SU-DHL-6 (cell line): ENCODE results near the gene ANXA6.

Experiments
- H2AFZ ChIP-seq: fragments of 200-600 bp; sonication (generic); 2 replicates; pipeline ENCODE4 v1.6.1; 2014; ENCODE audit warnings: low read depth, mild to moderate bottlenecking, moderate library complexity, mixed read lengths, antibody characterized with exemption, low read length; ENCODE audit not compliant: severe bottlenecking
- H3F3A ChIP-seq: fragments of 200-600 bp; shearing (Covaris generic); 2 replicates; pipeline ENCODE4 v1.6.0; 2016; ENCODE audit warnings: antibody characterized with exemption, mild to moderate bottlenecking; ENCODE audit not compliant: insufficient read depth
- H3K27ac ChIP-seq: fragments of 200-600 bp; sonication (generic); 2 replicates; pipeline ENCODE4 v1.5.1; 2016; ENCODE audit warnings: low read depth, mild to moderate bottlenecking, low read length, moderate library complexity, mixed read lengths
- H3K27me3 ChIP-seq: fragments of 200-600 bp; sonication (generic), shearing (Covaris generic); 2 replicates; pipeline ENCODE4 v1.6.0; 2014; ENCODE audit warnings: mild to moderate bottlenecking, low read length
- H3K36me3 ChIP-seq: fragments of 200-600 bp; sonication (generic); 2 replicates; pipeline ENCODE4 v1.6.1; 2014; ENCODE audit warnings: mild to moderate bottlenecking, low read length, mixed read lengths
- H3K4me2 ChIP-seq: fragments of 300-600, 200-600 bp; shearing (Covaris generic), sonication (generic); 2 replicates; pipeline ENCODE4 v1.6.0; 2014; ENCODE audit warnings: low read length, low read depth, mild to moderate bottlenecking; ENCODE audit not compliant: poor library complexity, severe bottlenecking
- H3K4me3 ChIP-seq: fragments of 200-600 bp; sonication (generic); 2 replicates; pipeline ENCODE4 v1.5.1; 2014; ENCODE audit warnings: antibody characterized with exemption, low read length, mild to moderate bottlenecking, mixed read lengths; ENCODE audit not compliant: insufficient read depth, poor library complexity, severe bottlenecking
- H3K79me2 ChIP-seq: fragments of 200-600 bp; sonication (generic); 2 replicates; pipeline ENCODE4 v1.6.1; 2014; ENCODE audit warnings: mild to moderate bottlenecking, low read length, moderate library complexity; ENCODE audit not compliant: insufficient read depth
- H3K9ac ChIP-seq: fragments of 200-600 bp; sonication (generic); 2 replicates; pipeline ENCODE4 v1.7.0; 2014; ENCODE audit warnings: mild to moderate bottlenecking, low read length
- H3K9me2 ChIP-seq: fragments of 200-600 bp; sonication (generic); replicated peaks from 2 replicates; pipeline ENCODE4 v1.6.1; 2014; ENCODE audit warnings: low read length; ENCODE audit not compliant: insufficient read depth
- H3K9me3 ChIP-seq: fragments of 200-600 bp; sonication (generic); 2 replicates; pipeline ENCODE4 v1.6.1; 2014; ENCODE audit warnings: low read length, mixed read lengths; ENCODE audit not compliant: insufficient read depth
- H4K20me1 ChIP-seq: fragments of 200-600 bp; sonication (generic); 2 replicates; pipeline ENCODE4 v1.6.1; 2014; ENCODE audit warnings: low read depth, mild to moderate bottlenecking, antibody characterized with exemption, low read length, moderate library complexity, mixed read lengths
- EZH2phosphoT487 ChIP-seq: fragments of 200-600 bp; sonication (generic), shearing (Covaris generic); conservative IDR thresholded peaks from 2 replicates; pipeline ENCODE4 v1.6.1; 2018; ENCODE audit warnings: mild to moderate bottlenecking, antibody characterized with exemption, low read length, moderate library complexity, mixed read lengths
- TF ChIP-seq, protein P1 (sequence below): fragments of 200-600 bp; sonication (generic); IDR thresholded peaks from one replicate; pipeline ENCODE4 v1.5.1; 2017; ENCODE audit warnings: antibody characterized with exemption, mild to moderate bottlenecking, low read length, moderate library complexity; ENCODE audit not compliant: insufficient read depth, poor library complexity, severe bottlenecking

Gene ANXA6

DNA sequence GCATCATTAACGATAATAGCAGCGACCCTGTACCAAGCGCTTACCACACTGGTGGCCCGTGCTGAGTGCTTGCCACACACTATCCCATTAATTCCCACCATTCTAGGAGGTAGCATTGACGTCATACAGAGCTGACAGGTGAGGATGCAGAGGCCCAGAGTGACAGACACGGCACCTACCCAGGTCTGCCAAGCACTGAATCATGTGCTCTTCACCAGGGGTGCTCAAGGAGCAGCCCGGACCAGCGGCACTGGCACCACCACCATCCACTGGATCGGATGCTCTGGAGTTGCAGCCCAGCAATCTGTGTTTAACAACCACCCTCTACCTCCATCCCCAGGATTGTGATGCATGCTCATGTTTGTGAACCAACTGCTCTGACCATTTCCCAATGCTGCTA lies 80.2 kb downstream of the ANXA6 start:
- Histone ChIP-seq H3K9me2 (no peaks in the 10 kb centered on the region), H3K9ac (no peak overlapping the region), H3K27ac (no peak overlapping the region), H3K4me3 (no peak overlapping the region), H3K27me3 (no peaks in the 10 kb centered on the region), H2AFZ (no peak overlapping the region), H3K9me3 (no peaks in the 10 kb centered on the region), H3K79me2 (peaks cover 94% of the 10 kb centered on the region), H4K20me1 (no peaks in the 10 kb centered on the region), H3K4me2 (no peak overlapping the region), H3K36me3 (peaks cover 10% of the 10 kb centered on the region; the same call in 1 of the 2 replicates), H3F3A (peaks cover 12% of the 10 kb centered on the region; the same call in 1 of the 2 replicates)
- no peak for TF ChIP-seq EZH2phosphoT487
- TF ChIP-seq, protein P1, sequence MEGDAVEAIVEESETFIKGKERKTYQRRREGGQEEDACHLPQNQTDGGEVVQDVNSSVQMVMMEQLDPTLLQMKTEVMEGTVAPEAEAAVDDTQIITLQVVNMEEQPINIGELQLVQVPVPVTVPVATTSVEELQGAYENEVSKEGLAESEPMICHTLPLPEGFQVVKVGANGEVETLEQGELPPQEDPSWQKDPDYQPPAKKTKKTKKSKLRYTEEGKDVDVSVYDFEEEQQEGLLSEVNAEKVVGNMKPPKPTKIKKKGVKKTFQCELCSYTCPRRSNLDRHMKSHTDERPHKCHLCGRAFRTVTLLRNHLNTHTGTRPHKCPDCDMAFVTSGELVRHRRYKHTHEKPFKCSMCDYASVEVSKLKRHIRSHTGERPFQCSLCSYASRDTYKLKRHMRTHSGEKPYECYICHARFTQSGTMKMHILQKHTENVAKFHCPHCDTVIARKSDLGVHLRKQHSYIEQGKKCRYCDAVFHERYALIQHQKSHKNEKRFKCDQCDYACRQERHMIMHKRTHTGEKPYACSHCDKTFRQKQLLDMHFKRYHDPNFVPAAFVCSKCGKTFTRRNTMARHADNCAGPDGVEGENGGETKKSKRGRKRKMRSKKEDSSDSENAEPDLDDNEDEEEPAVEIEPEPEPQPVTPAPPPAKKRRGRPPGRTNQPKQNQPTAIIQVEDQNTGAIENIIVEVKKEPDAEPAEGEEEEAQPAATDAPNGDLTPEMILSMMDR: no peak

DNA sequence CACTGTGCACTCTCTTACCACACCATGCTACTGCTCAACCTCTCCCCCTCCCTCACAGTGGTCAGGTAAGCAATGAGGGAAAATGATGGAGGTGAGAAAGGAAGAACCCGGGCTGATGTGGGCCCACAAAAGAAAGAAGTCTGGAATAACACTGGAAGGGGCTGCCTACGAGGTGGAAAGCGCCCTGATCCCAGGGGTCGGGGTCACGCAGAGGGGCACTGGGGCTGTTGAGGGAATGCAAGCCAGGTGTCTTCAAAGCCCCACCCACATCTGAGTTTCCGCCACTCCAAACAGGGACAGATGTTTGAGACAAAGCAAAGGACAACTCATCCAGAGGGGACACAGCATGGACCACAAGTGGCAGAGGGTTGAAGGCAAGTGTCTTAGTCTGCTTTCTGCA lies 81.0 kb downstream of the ANXA6 start:
- no peaks in the 10 kb centered on the region for H3K27me3 ChIP-seq
- no peaks in the 10 kb centered on the region for H4K20me1 ChIP-seq
- no peak overlapping the region for H3K4me2 ChIP-seq
- peaks cover 94% of the 10 kb centered on the region for H3K79me2 ChIP-seq
- peaks cover 4% of the 10 kb centered on the region; the same call in 1 of the 2 replicates for H3F3A ChIP-seq
- H2AFZ ChIP-seq: no peak overlapping the region
- no peaks in the 10 kb centered on the region for H3K9me3 ChIP-seq
- H3K9me2 ChIP-seq: no peaks in the 10 kb centered on the region
- no peak overlapping the region for H3K9ac ChIP-seq
- no peak overlapping the region for H3K4me3 ChIP-seq
- peaks cover 10% of the 10 kb centered on the region; the same call in 1 of the 2 replicates for H3K36me3 ChIP-seq
- no peak overlapping the region for H3K27ac ChIP-seq
- no peak for TF ChIP-seq EZH2phosphoT487
- TF ChIP-seq, protein P1: no peak

- H3K36me3 ChIP-seq: peaks cover 10% of the 10 kb centered on the region; the same call in 1 of the 2 replicates
- H3K4me3 ChIP-seq: no peak overlapping the region
- peaks cover 96% of the 10 kb centered on the region for H3K79me2 ChIP-seq
- no peak overlapping the region for H2AFZ ChIP-seq
- no peak overlapping the region for H3K4me2 ChIP-seq
- no peaks in the 10 kb centered on the region for H3K9me2 ChIP-seq
- H3K27ac ChIP-seq: no peak overlapping the region
- no peaks in the 10 kb centered on the region for H3K9me3 ChIP-seq
- H3K27me3 ChIP-seq: no peaks in the 10 kb centered on the region
- 0 out of 2 replicates have a peak, but pooled peaks cover under 1% of the 10 kb centered on the region for H3F3A ChIP-seq
- no peak overlapping the region for H3K9ac ChIP-seq
- TF ChIP-seq, protein P1: no peak
- no peak for TF ChIP-seq EZH2phosphoT487
- no peaks in the 10 kb centered on the region for H4K20me1 ChIP-seq
These were observed 81.8 kb downstream of the ANXA6 start for GRCh38 chr5:151075698-151076331.
